HepG2 (cell line): ENCODE measurements around the gene SCN2A. TPM values are rescaled to one million over a fixed set of nuclear protein-coding genes. Genes with fewer than 3 reads are reported as not detected.

Source experiments
- ATAC-seq: fragments of 200-7000 bp; cut with Tn5 transposase; 3 replicates; pipeline ENCODE4 v1.9.1; 2020; ENCODE audit warnings: mild to moderate bottlenecking, moderate library complexity
- BruUV-seq: library from RNA; stranded (reverse); fragments of 400-500 nt; replicated peaks from 2 replicates; lab custom pipeline; 2021; lab: Mats Ljungman, UMichigan
- CTCF ChIA-PET: fragments of 300-600 bp; formaldehyde crosslinking; extraction: SDS; loops from one replicate; lab custom pipeline; 2021; ENCODE audit warnings: low total read pairs, inconsistent platforms, low intra/inter-chr PET ratio; lab: Yijun Ruan, JAX
- POLR2A ChIA-PET: fragments of 350-600 bp; sonication (Branson Sonifier 250); formaldehyde crosslinking; loops from one replicate; lab custom pipeline; 2020; ENCODE audit warnings: antibody characterized with exemption, inconsistent platforms; lab: Yijun Ruan, JAX
- DNase-seq: peaks from one replicate; pipeline ENCODE4 v3.0.0-alpha.2; 2015; ENCODE audit warnings: low spot score
- FAIRE-seq: peaks from 3 replicates; lab custom pipeline; 2011; peaks lifted over from hg19 to GRCh38; lab: Jason Lieb, UNC
- H2AFZ ChIP-seq: one replicate; pipeline ENCODE4 v1.6.1; 2011; ENCODE audit warnings: low read length, inconsistent platforms
- H3K27ac ChIP-seq: fragments of 300-600 bp; 3 replicates; pipeline ENCODE4 v1.8.0; 2011; ENCODE audit warnings: mixed run types, mild to moderate bottlenecking, mixed read lengths, low read length, inconsistent platforms; ENCODE audit not compliant: insufficient read depth; ENCODE audit errors: extremely low read length
- H3K27me3 ChIP-seq, 2 experiments: fragments of 200-600 bp in 1 of 2; 2 replicates in 1 of 2; 3 replicates in 1 of 2; pipeline versions ENCODE4 v1.6.0 to v1.8.0; 2011; ENCODE audit warnings: low read length in 2 of 2, mild to moderate bottlenecking in 2 of 2, moderate library complexity in 2 of 2, inconsistent platforms in 1 of 2; ENCODE audit not compliant: insufficient read depth in 2 of 2, control insufficient read depth in 1 of 2
- H3K36me3 ChIP-seq, 2 experiments: fragments of 200-600 bp in 1 of 2; replicated peaks in 1 of 2; 2 replicates in 1 of 2; 3 replicates in 1 of 2; pipeline versions ENCODE4 v1.5.1 to v1.8.0; 2011; ENCODE audit warnings: low read length in 2 of 2, inconsistent platforms in 1 of 2; ENCODE audit not compliant: insufficient read depth in 2 of 2, control insufficient read depth in 1 of 2
- H3K4me1 ChIP-seq: 2 replicates; pipeline ENCODE4 v1.5.1; 2012; ENCODE audit warnings: low read length, inconsistent platforms; ENCODE audit not compliant: insufficient read depth
- H3K4me2 ChIP-seq: 2 replicates; pipeline ENCODE4 v1.6.0; 2011; ENCODE audit warnings: low read depth, low read length, inconsistent platforms
- H3K4me3 ChIP-seq, 3 experiments: fragments of 200-600 bp in 1 of 3; sonication (generic), shearing (Covaris generic) in 1 of 3; replicated peaks in 1 of 3; 2 replicates each; pipeline ENCODE4 v1.5.1; 2011 to 2016; ENCODE audit warnings: low read length in 3 of 3, inconsistent platforms in 2 of 3, low read depth in 2 of 3, mild to moderate bottlenecking in 2 of 3, control low read depth in 1 of 3, mixed read lengths in 1 of 3; ENCODE audit not compliant: insufficient read depth in 1 of 3
- H3K79me2 ChIP-seq: one replicate; pipeline ENCODE4 v1.6.1; 2011; ENCODE audit warnings: low read length, inconsistent platforms; ENCODE audit not compliant: insufficient read depth
- H3K9ac ChIP-seq: 2 replicates; pipeline ENCODE4 v1.6.0; 2011; ENCODE audit warnings: mild to moderate bottlenecking, low read depth, low read length, inconsistent platforms; ENCODE audit not compliant: insufficient read depth
- H3K9me3 ChIP-seq: 2 replicates; pipeline ENCODE4 v1.5.1; 2012; ENCODE audit warnings: mild to moderate bottlenecking, low read length
- H4K20me1 ChIP-seq: 2 replicates; pipeline ENCODE4 v1.6.0; 2011; ENCODE audit warnings: inconsistent platforms, mild to moderate bottlenecking, low read length, moderate library complexity; ENCODE audit not compliant: insufficient read depth
- FLYWCH1 ChIP-seq: sonication (generic); formaldehyde crosslinking; IDR thresholded peaks from 2 replicates; pipeline ENCODE4 v1.8.1; 2023; ENCODE audit warnings: mild to moderate bottlenecking, missing genetic modification reagents
- MLLT10 ChIP-seq: sonication (generic); formaldehyde crosslinking; IDR thresholded peaks from 2 replicates; pipeline ENCODE4 v1.4.0; 2020; ENCODE audit warnings: missing genetic modification reagents
- SMC3 ChIP-seq: IDR thresholded peaks from 2 replicates; pipeline ENCODE4 v1.6.1; 2011; ENCODE audit warnings: low read length, improper control_type of control experiment
- ZBTB38 ChIP-seq: sonication (generic); formaldehyde crosslinking; IDR thresholded peaks from 2 replicates; pipeline ENCODE4 v1.5.1; 2020; ENCODE audit warnings: mild to moderate bottlenecking, missing genetic modification reagents
- WGBS: methylation state at CpG from one replicate; pipeline ENCODE4 v1.1.6; 2017; ENCODE audit warnings: low lambda C conversion rate; 5-methylcytosine and 5-hydroxymethylcytosine counted together
- in situ Hi-C: cut with HindIII; loops from 2 replicates; pipeline ENCODE4 v1.10.0; 2017; ENCODE audit warnings: low pct_unique_long_range_greater_than_20kb; ENCODE audit not compliant: extremely low pct_ligation_motif_present
- intact Hi-C: fragments of 100-400 bp; cut with micrococcal nuclease; formaldehyde crosslinking; loops from one replicate; pipeline ENCODE4 v1.10.0; 2022; ENCODE audit not compliant: unreplicated experiment
- polyA plus RNA-seq, 8 experiments: library from polyadenylated mRNA; depleted of rRNA in 3 of 8; stranded (reverse) in 7 of 8; unstranded in 1 of 8; fragments of >200 nt; fragmentation: Illumina TruSeq in 4 of 8; extraction: Trizol in 4 of 8; gene quantifications; 2 replicates each; pipeline versions ENCODE4 v1.2.1 to v1.2.3, GENCODE V29; 2011 to 2016; ENCODE audit warnings: low read depth in 4 of 8, missing spikeins in 1 of 8, mixed read lengths in 1 of 8; ENCODE audit not compliant: insufficient read depth in 1 of 8
- total RNA-seq, 5 experiments: library from RNA; depleted of rRNA; stranded (reverse); fragments of >200 nt; fragmentation: Illumina TruSeq; extraction: Trizol; gene quantifications; 2 replicates each; pipeline ENCODE4 v1.2.3, GENCODE V29; 2016; ENCODE audit warnings: low read depth in 1 of 5
- TF ChIP-seq, protein P1 (sequence below): sonication (generic); formaldehyde crosslinking; IDR thresholded peaks from 2 replicates; pipeline ENCODE4 v1.4.0; 2020; ENCODE audit warnings: missing genetic modification reagents, mild to moderate bottlenecking, borderline replicate concordance
- TF ChIP-seq, protein P2 (sequence below): sonication (generic); formaldehyde crosslinking; IDR thresholded peaks from 2 replicates; pipeline ENCODE4 v1.4.0; 2020; ENCODE audit warnings: missing genetic modification reagents
- TF ChIP-seq, protein P3 (sequence below): sonication (generic); formaldehyde crosslinking; IDR thresholded peaks from 2 replicates; pipeline ENCODE4 v1.4.0; 2020; ENCODE audit warnings: missing genetic modification reagents

Gene SCN2A
- total and polyA plus RNA-seq, 2 of the 13 experiments (the other 11 are each of a cell fraction or from before 2014, with no cell fraction given) = 0.20 to 0.30 TPM

DNA sequence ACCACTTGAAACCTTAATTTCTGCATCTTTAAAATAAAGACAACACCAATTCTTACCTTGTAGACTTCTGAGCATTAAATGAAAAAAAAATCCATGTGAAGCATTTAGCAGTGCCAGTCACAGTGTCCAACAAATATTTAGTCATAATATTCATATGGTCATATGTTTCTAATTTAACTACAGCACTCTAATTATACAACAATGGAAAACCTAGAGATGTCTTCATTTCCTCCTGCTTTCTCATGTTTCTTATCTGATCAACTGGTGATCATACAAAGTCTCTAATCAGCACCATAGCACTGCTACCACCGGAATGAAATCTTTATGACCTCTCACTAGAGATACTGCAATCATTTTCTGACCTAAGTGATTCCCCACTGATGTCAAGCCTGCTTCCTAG lies 25.1 kb upstream of the SCN2A start:
- WGBS = 0% methylated on average over 1 of the region's 1 CpG
- CTCF ChIA-PET = no interaction called here
- no TSS peak for BruUV-seq

DNA sequence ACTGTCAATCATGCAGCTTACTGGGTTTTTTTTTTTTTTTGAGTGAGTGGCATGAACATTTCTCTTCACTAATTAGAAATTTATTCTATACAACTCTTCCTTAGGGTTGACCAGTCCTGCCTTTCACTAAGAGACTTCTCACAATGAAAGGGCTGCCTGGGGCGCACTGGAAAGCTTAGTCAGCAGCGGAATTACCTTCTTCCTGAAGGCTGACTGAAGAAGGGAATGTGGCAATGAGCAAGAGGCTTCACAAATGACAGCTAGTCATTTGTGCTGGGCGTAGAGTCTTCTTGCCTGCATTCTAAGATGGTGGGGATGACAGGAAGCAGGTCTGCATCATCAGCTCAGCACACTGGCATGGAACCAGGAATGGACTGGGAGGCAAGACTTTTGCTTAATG lies 19.7 kb upstream of the SCN2A start:
- DNase-seq (no peak), FAIRE-seq (no peak), ATAC-seq (no peak)
- H3K9ac ChIP-seq = no peak overlapping the region
- H3K27me3 ChIP-seq = no peaks in the 10 kb centered on the region
- WGBS = 3% methylated on average over 3 of the region's 3 CpGs
- no peaks in the 10 kb centered on the region for H3K36me3 ChIP-seq
- no TSS peak for BruUV-seq
- TF ChIP-seq, protein P1, sequence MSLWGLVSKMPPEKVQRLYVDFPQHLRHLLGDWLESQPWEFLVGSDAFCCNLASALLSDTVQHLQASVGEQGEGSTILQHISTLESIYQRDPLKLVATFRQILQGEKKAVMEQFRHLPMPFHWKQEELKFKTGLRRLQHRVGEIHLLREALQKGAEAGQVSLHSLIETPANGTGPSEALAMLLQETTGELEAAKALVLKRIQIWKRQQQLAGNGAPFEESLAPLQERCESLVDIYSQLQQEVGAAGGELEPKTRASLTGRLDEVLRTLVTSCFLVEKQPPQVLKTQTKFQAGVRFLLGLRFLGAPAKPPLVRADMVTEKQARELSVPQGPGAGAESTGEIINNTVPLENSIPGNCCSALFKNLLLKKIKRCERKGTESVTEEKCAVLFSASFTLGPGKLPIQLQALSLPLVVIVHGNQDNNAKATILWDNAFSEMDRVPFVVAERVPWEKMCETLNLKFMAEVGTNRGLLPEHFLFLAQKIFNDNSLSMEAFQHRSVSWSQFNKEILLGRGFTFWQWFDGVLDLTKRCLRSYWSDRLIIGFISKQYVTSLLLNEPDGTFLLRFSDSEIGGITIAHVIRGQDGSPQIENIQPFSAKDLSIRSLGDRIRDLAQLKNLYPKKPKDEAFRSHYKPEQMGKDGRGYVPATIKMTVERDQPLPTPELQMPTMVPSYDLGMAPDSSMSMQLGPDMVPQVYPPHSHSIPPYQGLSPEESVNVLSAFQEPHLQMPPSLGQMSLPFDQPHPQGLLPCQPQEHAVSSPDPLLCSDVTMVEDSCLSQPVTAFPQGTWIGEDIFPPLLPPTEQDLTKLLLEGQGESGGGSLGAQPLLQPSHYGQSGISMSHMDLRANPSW (CRISPR knock-in tag) = no peak
- TF ChIP-seq, protein P2, sequence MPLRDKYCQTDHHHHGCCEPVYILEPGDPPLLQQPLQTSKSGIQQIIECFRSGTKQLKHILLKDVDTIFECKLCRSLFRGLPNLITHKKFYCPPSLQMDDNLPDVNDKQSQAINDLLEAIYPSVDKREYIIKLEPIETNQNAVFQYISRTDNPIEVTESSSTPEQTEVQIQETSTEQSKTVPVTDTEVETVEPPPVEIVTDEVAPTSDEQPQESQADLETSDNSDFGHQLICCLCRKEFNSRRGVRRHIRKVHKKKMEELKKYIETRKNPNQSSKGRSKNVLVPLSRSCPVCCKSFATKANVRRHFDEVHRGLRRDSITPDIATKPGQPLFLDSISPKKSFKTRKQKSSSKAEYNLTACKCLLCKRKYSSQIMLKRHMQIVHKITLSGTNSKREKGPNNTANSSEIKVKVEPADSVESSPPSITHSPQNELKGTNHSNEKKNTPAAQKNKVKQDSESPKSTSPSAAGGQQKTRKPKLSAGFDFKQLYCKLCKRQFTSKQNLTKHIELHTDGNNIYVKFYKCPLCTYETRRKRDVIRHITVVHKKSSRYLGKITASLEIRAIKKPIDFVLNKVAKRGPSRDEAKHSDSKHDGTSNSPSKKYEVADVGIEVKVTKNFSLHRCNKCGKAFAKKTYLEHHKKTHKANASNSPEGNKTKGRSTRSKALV (CRISPR knock-in tag) = no peak
- no peak for TF ChIP-seq MLLT10 (CRISPR knock-in tag)
- intact Hi-C loops = no loop called here
- H3K4me1 ChIP-seq = no peaks in the 10 kb centered on the region
- CTCF ChIA-PET = no interaction called here
- H3K79me2 ChIP-seq = no peaks in the 10 kb centered on the region
- H3K4me3 ChIP-seq = no peak overlapping the region
- H2AFZ ChIP-seq = no peak overlapping the region
- in situ Hi-C loops = no loop called here
- H3K4me2 ChIP-seq = no peak overlapping the region
- no peak overlapping the region for H3K27ac ChIP-seq
- POLR2A ChIA-PET = no interaction called here
- H3K9me3 ChIP-seq = no peaks in the 10 kb centered on the region
- no peaks in the 10 kb centered on the region for H4K20me1 ChIP-seq

More for the DNA sequence above, 25.1 kb upstream of the SCN2A start:
- Histone ChIP-seq H3K9ac (no peak overlapping the region), H3K27me3 (no peaks in the 10 kb centered on the region), H3K36me3 (no peaks in the 10 kb centered on the region), H2AFZ (no peak overlapping the region), H3K4me2 (no peak overlapping the region), H4K20me1 (no peaks in the 10 kb centered on the region), H3K27ac (no peak overlapping the region), H3K4me1 (no peaks in the 10 kb centered on the region), H3K9me3 (no peaks in the 10 kb centered on the region), H3K79me2 (no peaks in the 10 kb centered on the region), H3K4me3 (no peak overlapping the region)
- no peak for ATAC-seq
- DNase-seq = no peak
- in situ Hi-C loops = no loop called here
- TF ChIP-seq, protein P3, sequence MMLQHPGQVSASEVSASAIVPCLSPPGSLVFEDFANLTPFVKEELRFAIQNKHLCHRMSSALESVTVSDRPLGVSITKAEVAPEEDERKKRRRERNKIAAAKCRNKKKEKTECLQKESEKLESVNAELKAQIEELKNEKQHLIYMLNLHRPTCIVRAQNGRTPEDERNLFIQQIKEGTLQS (CRISPR knock-in tag) = no peak
- TF ChIP-seq SMC3 (no peak), FLYWCH1 (no peak), ZBTB38 (CRISPR knock-in tag) (no peak)
- intact Hi-C loops = no loop called here
- FAIRE-seq = no peak
- POLR2A ChIA-PET = no interaction called here
